IMR-90 (cell line): ENCODE data around the gene SUSD1. TPM values are rescaled to one million over a fixed set of nuclear protein-coding genes. Genes with fewer than 3 reads are reported as not detected.
A peak's percentile ranks its signal among the peaks of the same experiment; 100 is the strongest.

Experiments
- ATAC-seq: fragments of 200-7000 bp; cut with Tn5 transposase; 2 replicates; pipeline ENCODE4 v1.9.1; 2020; ENCODE audit warnings: low read depth, mild to moderate bottlenecking, moderate library complexity
- BruUV-seq: library from RNA; stranded (reverse); fragments of 400-500 nt; replicated peaks from 2 replicates; lab custom pipeline; 2021; lab: Mats Ljungman, UMichigan
- CTCF ChIA-PET: fragments of 300-600 bp; formaldehyde crosslinking; extraction: SDS; loops from one replicate; lab custom pipeline; 2021; ENCODE audit warnings: antibody characterized with exemption; lab: Yijun Ruan, JAX
- POLR2A ChIA-PET: fragments of 300-600 bp; sonication (Branson Sonifier 250); formaldehyde crosslinking; loops from one replicate; lab custom pipeline; 2022; ENCODE audit warnings: antibody characterized with exemption; ENCODE audit not compliant: unreplicated experiment; lab: Charles Lee
- DNase-seq: peaks from one replicate; pipeline ENCODE4 v3.0.0; 2013
- H2AFZ ChIP-seq: replicated peaks from 2 replicates; pipeline ENCODE3; 2013; ENCODE audit warnings: low read length, mild to moderate bottlenecking; ENCODE audit not compliant: poor library complexity
- H2AK5ac ChIP-seq: 2 replicates; pipeline ENCODE4 v1.6.1; 2013; ENCODE audit warnings: low read depth, low read length, inconsistent platforms
- H2AK9ac ChIP-seq: replicated peaks from 2 replicates; pipeline ENCODE3; 2013; ENCODE audit warnings: mild to moderate bottlenecking, low read depth, low read length, moderate library complexity; ENCODE audit not compliant: poor library complexity
- H2BK120ac ChIP-seq: 2 replicates; pipeline ENCODE4 v1.6.1; 2013; ENCODE audit warnings: low read depth, low read length, inconsistent platforms
- H2BK15ac ChIP-seq: 3 replicates; pipeline ENCODE4 v1.6.1; 2013; ENCODE audit warnings: low read depth, low read length, inconsistent platforms
- H2BK20ac ChIP-seq: 2 replicates; pipeline ENCODE4 v1.6.1; 2013; ENCODE audit warnings: low read depth, mild to moderate bottlenecking, inconsistent platforms, low read length, moderate library complexity
- H2BK5ac ChIP-seq: 2 replicates; pipeline ENCODE4 v1.6.1; 2013; ENCODE audit warnings: mild to moderate bottlenecking, low read depth, low read length, inconsistent platforms; ENCODE audit not compliant: poor library complexity, severe bottlenecking
- H3K14ac ChIP-seq: replicated peaks from 2 replicates; pipeline ENCODE4 v1.6.1; 2013; ENCODE audit warnings: low read depth, low read length, inconsistent platforms
- H3K18ac ChIP-seq: 2 replicates; pipeline ENCODE4 v1.6.1; 2013; ENCODE audit warnings: low read depth, low read length, control low read depth
- H3K23ac ChIP-seq: 2 replicates; pipeline ENCODE4 v1.6.1; 2013; ENCODE audit warnings: low read depth, low read length, inconsistent platforms
- H3K27ac ChIP-seq: 2 replicates; pipeline ENCODE4 v1.5.1; 2013; ENCODE audit warnings: mild to moderate bottlenecking, control low read depth, low read length; ENCODE audit not compliant: insufficient read depth
- H3K27me3 ChIP-seq: 2 replicates; pipeline ENCODE4 v1.6.1; 2013; ENCODE audit warnings: low read length; ENCODE audit not compliant: control insufficient read depth, insufficient read depth
- H3K36me3 ChIP-seq: 2 replicates; pipeline ENCODE4 v1.6.1; 2013; ENCODE audit warnings: low read length, mixed read lengths; ENCODE audit not compliant: control insufficient read depth, insufficient read depth
- H3K4ac ChIP-seq: 2 replicates; pipeline ENCODE4 v1.6.1; 2013; ENCODE audit warnings: low read depth, low read length, inconsistent platforms
- H3K4me1 ChIP-seq: 2 replicates; pipeline ENCODE4 v1.6.1; 2013; ENCODE audit warnings: low read length, mixed read lengths; ENCODE audit not compliant: control insufficient read depth, insufficient read depth
- H3K4me2 ChIP-seq: 2 replicates; pipeline ENCODE4 v1.6.1; 2013; ENCODE audit warnings: low read depth, mild to moderate bottlenecking, control low read depth, low read length, moderate library complexity
- H3K4me3 ChIP-seq: 2 replicates; pipeline ENCODE4 v1.5.1; 2013; ENCODE audit warnings: low read depth, mild to moderate bottlenecking, control low read depth, low read length, moderate library complexity; ENCODE audit not compliant: insufficient read depth
- H3K56ac ChIP-seq: 2 replicates; pipeline ENCODE4 v1.6.1; 2013; ENCODE audit warnings: low read length, inconsistent platforms; ENCODE audit not compliant: insufficient read depth; ENCODE audit errors: extremely low read depth
- H3K79me1 ChIP-seq, 2 experiments: 2 replicates each; pipeline ENCODE4 v1.6.1; 2013; ENCODE audit warnings: low read length in 2 of 2, inconsistent platforms in 1 of 2, low read depth in 1 of 2
- H3K9ac ChIP-seq: 2 replicates; pipeline ENCODE4 v1.6.1; 2013; ENCODE audit warnings: low read depth, low read length, control low read depth
- H3K9me1 ChIP-seq: 2 replicates; pipeline ENCODE4 v1.6.1; 2013; ENCODE audit warnings: low read length, inconsistent platforms; ENCODE audit not compliant: insufficient read depth
- H3K9me3 ChIP-seq: 2 replicates; pipeline ENCODE4 v1.6.1; 2013; ENCODE audit warnings: low read length; ENCODE audit not compliant: control insufficient read depth, insufficient read depth
- H4K20me1 ChIP-seq: 2 replicates; pipeline ENCODE4 v1.6.1; 2013; ENCODE audit warnings: low read length, inconsistent platforms; ENCODE audit not compliant: insufficient read depth
- H4K5ac ChIP-seq: 2 replicates; pipeline ENCODE4 v1.6.1; 2013; ENCODE audit warnings: mild to moderate bottlenecking, low read depth, low read length, control low read depth
- H4K8ac ChIP-seq, 2 experiments: 2 replicates each; pipeline ENCODE4 v1.6.1; 2013; ENCODE audit warnings: low read depth in 2 of 2, low read length in 2 of 2, control low read depth in 1 of 2, inconsistent platforms in 1 of 2
- H4K91ac ChIP-seq: 2 replicates; pipeline ENCODE4 v1.6.1; 2013; ENCODE audit warnings: low read depth, low read length, inconsistent platforms; ENCODE audit not compliant: insufficient read depth
- CEBPB ChIP-seq: IDR thresholded peaks from 2 replicates; pipeline ENCODE4 v1.6.1; 2012; ENCODE audit warnings: low read depth, low read length, improper control_type of control experiment
- CTCF ChIP-seq: conservative IDR thresholded peaks from 2 replicates; pipeline ENCODE4 v1.5.1; 2012; ENCODE audit warnings: mild to moderate bottlenecking, low read depth, low read length, improper control_type of control experiment
- POLR2A ChIP-seq: IDR thresholded peaks from 2 replicates; pipeline ENCODE4 v1.6.1; 2012; ENCODE audit warnings: mild to moderate bottlenecking, low read depth, low read length
- RFX5 ChIP-seq: IDR thresholded peaks from 2 replicates; pipeline ENCODE4 v1.8.0; 2012; ENCODE audit warnings: low read depth, mild to moderate bottlenecking, low read length, moderate library complexity
- WGBS, 2 experiments: methylation state at CpG; one replicate each; pipeline versions ENCODE4 v1.1.5 to v1.1.7; 2013; ENCODE audit warnings: missing lambda C conversion rate in 2 of 2; ENCODE audit not compliant: insufficient read length in 1 of 2; ENCODE audit errors: extremely low coverage in 2 of 2; 5-methylcytosine and 5-hydroxymethylcytosine counted together
- dilution Hi-C: fragments of 300-500 bp; cut with HindIII; formaldehyde crosslinking; loops from one replicate; pipeline ENCODE4 v1.14.3; 2018; ENCODE audit warnings: low sequenced_read_pairs; ENCODE audit not compliant: unreplicated experiment
- in situ Hi-C: fragments of 300-500 bp; cut with MboI; formaldehyde crosslinking; loops from 3 replicates; pipeline ENCODE4 v1.14.3; 2019; ENCODE audit warnings: low sequenced_read_pairs, inconsistent platforms, mixed read lengths
- intact Hi-C: fragments of 100-400 bp; cut with micrococcal nuclease; formaldehyde crosslinking; loops from 2 replicates; pipeline ENCODE4 v1.10.0; 2022
- polyA plus RNA-seq, 3 experiments: library from polyadenylated mRNA; depleted of rRNA; stranded (reverse); fragments of >200 nt; gene quantifications; 2 replicates each; pipeline ENCODE4 v1.2.3, GENCODE V29; 2012; ENCODE audit warnings: low replicate concordance in 1 of 3
- total RNA-seq: library from RNA; depleted of rRNA; stranded (reverse); fragments of >200 nt; gene quantifications from 2 replicates; pipeline ENCODE4 v1.2.3, GENCODE V29; 2012

The SUSD1 gene
- total and polyA plus RNA-seq, 2 of the 4 experiments (the other 2 are of a cell fraction) = 4.0 to 4.7 TPM

- POLR2A ChIA-PET = no interaction called here
- DNase-seq (no peak), ATAC-seq (no peak)
- H3K27me3 ChIP-seq = no peaks in the 10 kb centered on the region
- dilution Hi-C loops = no loop called here
- no peak overlapping the region for H3K4me2 ChIP-seq
- H2BK20ac ChIP-seq = peak overlapping the region; percentile 8; the same call in 1 of the 2 replicates
- H4K20me1 ChIP-seq = no peaks in the 10 kb centered on the region
- no peak overlapping the region for H3K56ac ChIP-seq
- H3K79me1 ChIP-seq = no peaks in the 10 kb centered on the region; a peak in 1 of 4 replicates
- peak overlapping the region; percentile 78 for H2BK120ac ChIP-seq
- H3K23ac ChIP-seq = no peak overlapping the region
- H2AK9ac ChIP-seq = no peak overlapping the region
- no peak overlapping the region for H4K5ac ChIP-seq
- 0 out of 4 replicates have a peak overlapping the region, but pooled peaks of 1 of the 2 experiments have one; percentile 29 for H4K8ac ChIP-seq
- no TSS peak for BruUV-seq
- H2AK5ac ChIP-seq = peak overlapping the region; percentile 69
- no peak overlapping the region for H2AFZ ChIP-seq
- H3K9ac ChIP-seq = no peak overlapping the region
- TF ChIP-seq CTCF (no peak), POLR2A (no peak), CEBPB (no peak), RFX5 (no peak)
- no peaks in the 10 kb centered on the region for H3K36me3 ChIP-seq
- H3K14ac ChIP-seq = no peak overlapping the region
- intact Hi-C loops = no loop called here
- no peak overlapping the region for H3K27ac ChIP-seq
- in situ Hi-C loops = no loop called here
- no peak overlapping the region for H3K18ac ChIP-seq
- CTCF ChIA-PET = no interaction called here
- peaks cover 22% of the 10 kb centered on the region for H3K4me1 ChIP-seq
- H3K9me1 ChIP-seq = peaks cover 4% of the 10 kb centered on the region
- WGBS, 2 experiments = 100% methylated on average over 1 of the region's 4 CpGs; no CpG with 5 or more reads in 1 of the 2 experiments
- H3K9me3 ChIP-seq = no peaks in the 10 kb centered on the region
- no peak overlapping the region for H3K4me3 ChIP-seq
- H2BK15ac ChIP-seq = peak overlapping the region; percentile 60; the same call in 2 of the 3 replicates
- peak overlapping the region; percentile 13; the same call in 1 of the 2 replicates for H4K91ac ChIP-seq
- peak overlapping the region; percentile 36; the same call in 1 of the 2 replicates for H3K4ac ChIP-seq
- H2BK5ac ChIP-seq = no peak overlapping the region
These were observed 159.9 kb downstream of the SUSD1 start for GRCh38 chr9:112015149-112015548.
